Measurements from ENCODE around the gene PRKD3. TPM values are rescaled to one million over a fixed set of nuclear protein-coding genes. Genes with fewer than 3 reads are reported as not detected.

PRKD3 gene
- total RNA-seq, 1 experiment from 2014 or later: 40.2 TPM

DNA sequence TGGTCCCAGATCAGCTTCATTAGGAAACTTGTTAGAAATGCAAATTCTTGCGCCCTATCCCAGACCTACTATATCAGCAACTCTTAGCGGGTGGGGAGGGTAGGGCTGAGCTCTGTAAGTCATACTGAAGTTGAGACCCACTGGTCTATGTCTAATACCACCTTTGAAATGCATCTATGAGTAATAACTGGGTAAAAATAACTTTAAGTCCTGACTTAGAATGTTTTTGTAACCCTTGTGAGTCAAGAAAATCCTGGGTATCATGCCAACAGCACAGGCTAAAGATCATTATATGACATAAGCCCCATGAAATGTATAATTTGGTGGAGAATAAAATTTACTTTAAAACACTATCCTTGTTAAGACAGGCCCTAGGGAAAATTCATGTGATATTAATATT, 41.4 kb downstream of the PRKD3 start:
- H3K36me3 Mint-ChIP-seq (ENCODE audit: insufficient read depth, unreplicated experiment): peaks cover 13% of the 10 kb centered on the region
- Histone ChIP-seq H3K36me3 (ENCODE audit: control insufficient read depth, insufficient read depth, low read length) (no peaks in the 10 kb centered on the region; the same call in 1 of the 2 replicates), H3K4me3 (ENCODE audit: low read depth, low read length) (no peak overlapping the region), H3K9me3 (no peaks in the 10 kb centered on the region), H3K4me1 (no peaks in the 10 kb centered on the region), H3K27me3 (replicated peaks; ENCODE audit: control insufficient read depth, insufficient read depth, low read length) (no peaks in the 10 kb centered on the region)
- H3K27me3 Mint-ChIP-seq (ENCODE audit: insufficient read depth, unreplicated experiment): no peaks in the 10 kb centered on the region
- POLR2A ChIA-PET: no interaction called here
- intact Hi-C loops (cut with micrococcal nuclease; ENCODE audit: unreplicated experiment): no loop called here
- DNase-seq: no peak
- TF ChIP-seq, protein P1, sequence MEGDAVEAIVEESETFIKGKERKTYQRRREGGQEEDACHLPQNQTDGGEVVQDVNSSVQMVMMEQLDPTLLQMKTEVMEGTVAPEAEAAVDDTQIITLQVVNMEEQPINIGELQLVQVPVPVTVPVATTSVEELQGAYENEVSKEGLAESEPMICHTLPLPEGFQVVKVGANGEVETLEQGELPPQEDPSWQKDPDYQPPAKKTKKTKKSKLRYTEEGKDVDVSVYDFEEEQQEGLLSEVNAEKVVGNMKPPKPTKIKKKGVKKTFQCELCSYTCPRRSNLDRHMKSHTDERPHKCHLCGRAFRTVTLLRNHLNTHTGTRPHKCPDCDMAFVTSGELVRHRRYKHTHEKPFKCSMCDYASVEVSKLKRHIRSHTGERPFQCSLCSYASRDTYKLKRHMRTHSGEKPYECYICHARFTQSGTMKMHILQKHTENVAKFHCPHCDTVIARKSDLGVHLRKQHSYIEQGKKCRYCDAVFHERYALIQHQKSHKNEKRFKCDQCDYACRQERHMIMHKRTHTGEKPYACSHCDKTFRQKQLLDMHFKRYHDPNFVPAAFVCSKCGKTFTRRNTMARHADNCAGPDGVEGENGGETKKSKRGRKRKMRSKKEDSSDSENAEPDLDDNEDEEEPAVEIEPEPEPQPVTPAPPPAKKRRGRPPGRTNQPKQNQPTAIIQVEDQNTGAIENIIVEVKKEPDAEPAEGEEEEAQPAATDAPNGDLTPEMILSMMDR (IDR thresholded peaks at IDR 0.05; ENCODE audit: insufficient read depth in 1 of 2, low read depth in 1 of 2, low read length in 1 of 2, severe bottlenecking in 1 of 2, unreplicated experiment in 1 of 2): no peak
- no TSS peak for BruUV-seq (replicated peaks)
- H3K4me3 Mint-ChIP-seq (ENCODE audit: unreplicated experiment): no peak overlapping the region
- H3K27ac Mint-ChIP-seq (ENCODE audit: unreplicated experiment): no peak overlapping the region
- no peaks in the 10 kb centered on the region for H3K4me1 Mint-ChIP-seq (ENCODE audit: low read depth, unreplicated experiment)
- H3K9me3 Mint-ChIP-seq (ENCODE audit: unreplicated experiment): no peaks in the 10 kb centered on the region
- CTCF ChIA-PET: interaction anchor here (0.5 kb wide), 1 partner anchor 231 kb away, joined by 3 read pairs; no protein-coding TSS in a partner anchor

DNA sequence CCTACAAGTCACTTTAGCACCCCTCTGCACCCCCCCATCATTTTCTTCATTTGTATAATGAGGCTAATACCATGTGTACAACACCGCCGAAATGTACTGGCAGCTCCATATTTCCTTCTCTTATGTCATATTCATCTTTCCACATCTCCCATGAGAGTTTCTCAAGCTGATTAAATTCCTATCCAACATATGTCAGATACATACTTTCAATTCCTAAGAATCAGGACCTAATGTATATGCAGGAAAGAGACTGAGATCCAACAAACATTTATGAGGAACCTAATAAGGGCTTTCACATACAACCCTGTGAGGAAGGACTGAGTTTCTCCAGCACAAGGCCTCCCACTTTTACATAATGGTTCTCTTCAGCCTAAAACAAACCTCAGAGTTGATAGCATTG, 41.9 kb downstream of the PRKD3 start:
- POLR2A ChIA-PET: no interaction called here

DNA sequence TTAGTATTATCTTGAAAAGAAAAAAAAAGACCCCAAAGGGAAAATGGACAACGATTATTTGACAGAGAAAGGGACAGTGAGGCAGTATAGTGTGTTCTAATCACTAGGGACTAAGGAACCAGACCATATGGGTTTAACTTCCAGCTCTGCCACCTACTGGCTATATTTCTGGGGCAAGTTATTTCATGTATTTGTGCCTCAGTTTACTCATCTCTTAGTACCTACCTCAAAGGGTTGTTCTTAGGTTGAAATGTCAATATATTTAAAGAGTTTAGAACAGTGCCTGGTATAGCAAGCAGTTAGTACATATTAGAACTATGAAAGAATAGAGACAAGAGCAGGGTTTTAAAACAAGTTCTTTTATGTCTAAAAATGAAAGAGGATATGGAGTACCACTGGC, 42.7 kb downstream of the PRKD3 start:
- POLR2A ChIA-PET: no interaction called here
- DNase-seq: no peak
- TF ChIP-seq, protein P1 (IDR thresholded peaks at IDR 0.05; ENCODE audit: insufficient read depth in 1 of 2, low read depth in 1 of 2, low read length in 1 of 2, severe bottlenecking in 1 of 2, unreplicated experiment in 1 of 2): peak; percentile 1 to 29
- no TSS peak for BruUV-seq (replicated peaks)
- Histone ChIP-seq H3K27me3 (replicated peaks; ENCODE audit: control insufficient read depth, insufficient read depth, low read length) (no peaks in the 10 kb centered on the region), H3K4me3 (ENCODE audit: low read depth, low read length) (no peak overlapping the region), H3K4me1 (no peaks in the 10 kb centered on the region), H3K9me3 (no peaks in the 10 kb centered on the region), H3K36me3 (ENCODE audit: control insufficient read depth, insufficient read depth, low read length) (no peaks in the 10 kb centered on the region)
- CTCF ChIA-PET: no interaction called here
- Mint-ChIP-seq H3K4me3 (ENCODE audit: unreplicated experiment) (no peak overlapping the region), H3K27me3 (ENCODE audit: insufficient read depth, unreplicated experiment) (no peaks in the 10 kb centered on the region), H3K27ac (ENCODE audit: unreplicated experiment) (no peak overlapping the region), H3K36me3 (ENCODE audit: insufficient read depth, unreplicated experiment) (peaks cover 8% of the 10 kb centered on the region), H3K4me1 (ENCODE audit: low read depth, unreplicated experiment) (no peaks in the 10 kb centered on the region), H3K9me3 (ENCODE audit: unreplicated experiment) (no peaks in the 10 kb centered on the region)
- intact Hi-C loops (cut with micrococcal nuclease; ENCODE audit: unreplicated experiment): no loop called here

More for the DNA sequence above, 41.9 kb downstream of the PRKD3 start:
- Histone ChIP-seq H3K4me3 (ENCODE audit: low read depth, low read length) (no peak overlapping the region), H3K36me3 (ENCODE audit: control insufficient read depth, insufficient read depth, low read length) (no peaks in the 10 kb centered on the region; the same call in 1 of the 2 replicates), H3K27me3 (replicated peaks; ENCODE audit: control insufficient read depth, insufficient read depth, low read length) (no peaks in the 10 kb centered on the region), H3K4me1 (no peaks in the 10 kb centered on the region), H3K9me3 (no peaks in the 10 kb centered on the region)
- no peaks in the 10 kb centered on the region for H3K9me3 Mint-ChIP-seq (ENCODE audit: unreplicated experiment)
- DNase-seq: no peak
- H3K4me3 Mint-ChIP-seq (ENCODE audit: unreplicated experiment): no peak overlapping the region
- peaks cover 8% of the 10 kb centered on the region for H3K36me3 Mint-ChIP-seq (ENCODE audit: insufficient read depth, unreplicated experiment)
- no peaks in the 10 kb centered on the region for H3K27me3 Mint-ChIP-seq (ENCODE audit: insufficient read depth, unreplicated experiment)
- TF ChIP-seq, protein P1 (IDR thresholded peaks at IDR 0.05; ENCODE audit: insufficient read depth in 1 of 2, low read depth in 1 of 2, low read length in 1 of 2, severe bottlenecking in 1 of 2, unreplicated experiment in 1 of 2): no peak
- BruUV-seq (replicated peaks): no TSS peak
- no peak overlapping the region for H3K27ac Mint-ChIP-seq (ENCODE audit: unreplicated experiment)
- intact Hi-C loops (cut with micrococcal nuclease; ENCODE audit: unreplicated experiment): no loop called here
- CTCF ChIA-PET: no interaction called here
- no peaks in the 10 kb centered on the region for H3K4me1 Mint-ChIP-seq (ENCODE audit: low read depth, unreplicated experiment)

All from Caco-2 (cell line).